Mesothelial cell of epicardium (in vitro differentiated cells): ENCODE data around the gene LIF. TPM values are rescaled to one million over a fixed set of nuclear protein-coding genes. Genes with fewer than 3 reads are reported as not detected.

Experiments used
- DNase-seq, 2 experiments: peaks; one replicate each; pipeline ENCODE4 v3.0.0; 2021; ENCODE audit warnings: low spot score in 2 of 2; ENCODE audit not compliant: unreplicated experiment in 2 of 2
- H3K27ac Mint-ChIP-seq: 2 replicates; pipeline ENCODE4 v1.8.0; 2021; ENCODE audit warnings: mixed read lengths
- H3K27me3 Mint-ChIP-seq: 2 replicates; pipeline ENCODE4 v1.8.0; 2021; ENCODE audit warnings: low read depth, mixed read lengths
- H3K36me3 Mint-ChIP-seq: 2 replicates; pipeline ENCODE4 v1.8.0; 2021; ENCODE audit warnings: mixed read lengths
- H3K4me1 Mint-ChIP-seq: 2 replicates; pipeline ENCODE4 v1.8.0; 2021; ENCODE audit warnings: mixed read lengths
- H3K4me3 Mint-ChIP-seq: 2 replicates; pipeline ENCODE4 v1.8.0; 2021; ENCODE audit warnings: mild to moderate bottlenecking, moderate library complexity, mixed read lengths
- H3K9me3 Mint-ChIP-seq: 2 replicates; pipeline ENCODE4 v1.8.0; 2021; ENCODE audit warnings: mixed read lengths
- CTCF ChIP-seq: fragments of 200-600 bp; sonication (generic); IDR thresholded peaks from one replicate; pipeline ENCODE4 v1.5.0; 2021; ENCODE audit warnings: antibody characterized with exemption; ENCODE audit not compliant: unreplicated experiment
- total RNA-seq: library from RNA; stranded (reverse); gene quantifications from 3 replicates; pipeline ENCODE4 v1.2.1, GENCODE V29; 2021

LIF gene
- total RNA-seq, 1 donor from 2014 or later = 15.8 TPM

GRCh38 chr22:30251711-30252110 is 5.2 kb upstream of the LIF start:
- Mint-ChIP-seq H3K4me1 (peaks cover 45% of the 10 kb centered on the region), H3K4me3 (no peak overlapping the region), H3K27me3 (no peaks in the 10 kb centered on the region), H3K36me3 (no peaks in the 10 kb centered on the region), H3K27ac (peak overlapping the region; percentile 73), H3K9me3 (no peaks in the 10 kb centered on the region)
- no peak for DNase-seq
- TF ChIP-seq CTCF = no peak

GRCh38 chr22:30250661-30251267 is 4.2 kb upstream of the LIF start:
- Mint-ChIP-seq H3K27me3 (no peaks in the 10 kb centered on the region), H3K9me3 (no peaks in the 10 kb centered on the region), H3K4me1 (peaks cover 45% of the 10 kb centered on the region), H3K4me3 (no peak overlapping the region), H3K27ac (no peak overlapping the region), H3K36me3 (no peaks in the 10 kb centered on the region)
- no peak for TF ChIP-seq CTCF
- no peak for DNase-seq

- H3K4me1 Mint-ChIP-seq = peaks cover 50% of the 10 kb centered on the region
- TF ChIP-seq CTCF = no peak
- no peaks in the 10 kb centered on the region for H3K27me3 Mint-ChIP-seq
- H3K27ac Mint-ChIP-seq = no peak overlapping the region
- no peak overlapping the region for H3K4me3 Mint-ChIP-seq
- no peaks in the 10 kb centered on the region for H3K9me3 Mint-ChIP-seq
- DNase-seq = no peak
- no peaks in the 10 kb centered on the region for H3K36me3 Mint-ChIP-seq
Observed at GRCh38 chr22:30250039-30250565, 3.5 kb upstream of the LIF start.

GRCh38 chr22:30249049-30250038 is 2.8 kb upstream of the LIF start:
- Mint-ChIP-seq H3K36me3 (peaks cover under 1% of the 10 kb centered on the region), H3K4me3 (no peak overlapping the region)

GRCh38 chr22:30248484-30248883 is 1.9 kb upstream of the LIF start:
- no peak for DNase-seq
- Mint-ChIP-seq H3K4me3 (peak overlapping the region; percentile 34), H3K9me3 (no peaks in the 10 kb centered on the region), H3K36me3 (peaks cover 6% of the 10 kb centered on the region), H3K27ac (peak overlapping the region; percentile 10), H3K4me1 (peaks cover 54% of the 10 kb centered on the region), H3K27me3 (no peaks in the 10 kb centered on the region)
- no peak for TF ChIP-seq CTCF

More at GRCh38 chr22:30249049-30250038, 2.8 kb upstream of the LIF start:
- H3K27ac Mint-ChIP-seq = peak overlapping the region; percentile 56
- no peak for TF ChIP-seq CTCF
- no peaks in the 10 kb centered on the region for H3K9me3 Mint-ChIP-seq
- no peaks in the 10 kb centered on the region for H3K27me3 Mint-ChIP-seq
- DNase-seq = no peak
- H3K4me1 Mint-ChIP-seq = peaks cover 54% of the 10 kb centered on the region
